PC-3 (cell line): ENCODE data around the gene TENM4.

Experiments used
- CTCF ChIP-seq: fragments of 300-600 bp; sonication (generic); conservative IDR thresholded peaks from 2 replicates; pipeline ENCODE4 v1.5.1; 2017; ENCODE audit warnings: antibody characterized with exemption, low read depth, mild to moderate bottlenecking, low read length
- EZH2 ChIP-seq: fragments of 300-600 bp; sonication (generic); IDR thresholded peaks from one replicate; pipeline ENCODE4 v1.6.1; 2017; ENCODE audit warnings: antibody characterized with exemption, mild to moderate bottlenecking, low read length; ENCODE audit not compliant: unreplicated experiment

GRCh38 chr11:78809931-78810541, 630.8 kb downstream of the TENM4 start:
- no peak for TF ChIP-seq EZH2
- no peak for TF ChIP-seq CTCF
